GM23338 (cell line): ENCODE data around the gene SUGCT.

Experiments
- POLR2AphosphoS5 ChIP-seq: IDR thresholded peaks from 2 replicates; pipeline ENCODE4 v1.6.1; 2016; ENCODE audit warnings: antibody characterized with exemption, low read depth
- REST ChIP-seq: IDR thresholded peaks from one replicate; pipeline ENCODE4 v1.6.1; 2018; ENCODE audit warnings: antibody characterized with exemption; ENCODE audit not compliant: unreplicated experiment
- ZNF331 ChIP-seq: fragments of 250-450 bp; sonication (Bioruptor Pico); IDR thresholded peaks from 2 replicates; pipeline ENCODE4 v1.5.0; 2020; ENCODE audit warnings: low read depth, mild to moderate bottlenecking, moderate library complexity
- TF ChIP-seq, protein P1 (sequence below), 2 experiments: fragments of 200-600 bp in 1 of 2; sonication (generic) in 1 of 2; conservative IDR thresholded peaks; 2 replicates each; pipeline versions ENCODE4 v1.5.1 to v1.6.1; 2016 to 2017; ENCODE audit warnings: antibody characterized with exemption in 2 of 2, low read depth in 2 of 2, mild to moderate bottlenecking in 2 of 2, moderate library complexity in 1 of 2
- TF ChIP-seq, protein P2 (sequence below): IDR thresholded peaks from 2 replicates; pipeline ENCODE4 v1.6.1; 2016; ENCODE audit warnings: antibody characterized with exemption

GRCh38 chr7:40134428-40135316, at the start of gene SUGCT, which contains the start of gene MPLKIP:
- TF ChIP-seq, protein P1, sequence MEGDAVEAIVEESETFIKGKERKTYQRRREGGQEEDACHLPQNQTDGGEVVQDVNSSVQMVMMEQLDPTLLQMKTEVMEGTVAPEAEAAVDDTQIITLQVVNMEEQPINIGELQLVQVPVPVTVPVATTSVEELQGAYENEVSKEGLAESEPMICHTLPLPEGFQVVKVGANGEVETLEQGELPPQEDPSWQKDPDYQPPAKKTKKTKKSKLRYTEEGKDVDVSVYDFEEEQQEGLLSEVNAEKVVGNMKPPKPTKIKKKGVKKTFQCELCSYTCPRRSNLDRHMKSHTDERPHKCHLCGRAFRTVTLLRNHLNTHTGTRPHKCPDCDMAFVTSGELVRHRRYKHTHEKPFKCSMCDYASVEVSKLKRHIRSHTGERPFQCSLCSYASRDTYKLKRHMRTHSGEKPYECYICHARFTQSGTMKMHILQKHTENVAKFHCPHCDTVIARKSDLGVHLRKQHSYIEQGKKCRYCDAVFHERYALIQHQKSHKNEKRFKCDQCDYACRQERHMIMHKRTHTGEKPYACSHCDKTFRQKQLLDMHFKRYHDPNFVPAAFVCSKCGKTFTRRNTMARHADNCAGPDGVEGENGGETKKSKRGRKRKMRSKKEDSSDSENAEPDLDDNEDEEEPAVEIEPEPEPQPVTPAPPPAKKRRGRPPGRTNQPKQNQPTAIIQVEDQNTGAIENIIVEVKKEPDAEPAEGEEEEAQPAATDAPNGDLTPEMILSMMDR (conservative IDR thresholded peaks at IDR 0.05; ENCODE audit: low read depth in 2 of 2), result peak; percentile 72 to 81
- TF ChIP-seq REST, result no peak
- TF ChIP-seq POLR2AphosphoS5, result peak; percentile 63
- no peak for TF ChIP-seq ZNF331 (CRISPR knock-in tag)
- TF ChIP-seq, protein P2, sequence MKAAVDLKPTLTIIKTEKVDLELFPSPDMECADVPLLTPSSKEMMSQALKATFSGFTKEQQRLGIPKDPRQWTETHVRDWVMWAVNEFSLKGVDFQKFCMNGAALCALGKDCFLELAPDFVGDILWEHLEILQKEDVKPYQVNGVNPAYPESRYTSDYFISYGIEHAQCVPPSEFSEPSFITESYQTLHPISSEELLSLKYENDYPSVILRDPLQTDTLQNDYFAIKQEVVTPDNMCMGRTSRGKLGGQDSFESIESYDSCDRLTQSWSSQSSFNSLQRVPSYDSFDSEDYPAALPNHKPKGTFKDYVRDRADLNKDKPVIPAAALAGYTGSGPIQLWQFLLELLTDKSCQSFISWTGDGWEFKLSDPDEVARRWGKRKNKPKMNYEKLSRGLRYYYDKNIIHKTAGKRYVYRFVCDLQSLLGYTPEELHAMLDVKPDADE, result peak; percentile 62
